CD4-positive, alpha-beta T cell treated with Interleukin-12 subunit alpha and Interleukin-12 subunit beta, for 1 hour (primary cell): ENCODE data around the gene RABEP2.
"Not testable (repeated sequence)": the region's sequence is repeated elsewhere in the genome, so short reads cannot be mapped to it uniquely, and the experiment has no call there.

ENCODE experiments used
- DNase-seq: peaks from one replicate; pipeline ENCODE4 v3.0.0-alpha.2; 2020

The RABEP2 gene

GRCh38 chr16:28901862-28902261, 23.2 kb downstream of the RABEP2 start:
- no peak for DNase-seq

- DNase-seq, result no peak
These were observed 24.4 kb downstream of the RABEP2 start for GRCh38 chr16:28900601-28901000.

- DNase-seq, result no peak
These were observed 25.0 kb downstream of the RABEP2 start for GRCh38 chr16:28899882-28900590.

GRCh38 chr16:28898942-28899341, 26.1 kb downstream of the RABEP2 start:
- DNase-seq, result no peak

- DNase-seq, result no peak
These were observed 26.8 kb downstream of the RABEP2 start for GRCh38 chr16:28898266-28898665.

GRCh38 chr16:28897826-28898225, 27.2 kb downstream of the RABEP2 start:
- no peak for DNase-seq

GRCh38 chr16:28895609-28896008, 29.4 kb downstream of the RABEP2 start:
- no peak for DNase-seq

GRCh38 chr16:28893291-28893690, 31.7 kb downstream of the RABEP2 start:
- DNase-seq, result no peak

- DNase-seq, result no peak
These were observed 32.8 kb downstream of the RABEP2 start for GRCh38 chr16:28891964-28892890.

- not testable (repeated sequence) for DNase-seq
These were observed 34.7 kb downstream of the RABEP2 start for GRCh38 chr16:28890355-28890754.

- DNase-seq, result no peak
These were observed 38.1 kb downstream of the RABEP2 start for GRCh38 chr16:28886945-28887344.

GRCh38 chr16:28884045-28884444, 41.0 kb downstream of the RABEP2 start:
- DNase-seq, result no peak

- DNase-seq, result no peak
These were observed 41.6 kb downstream of the RABEP2 start for GRCh38 chr16:28883221-28883996.

GRCh38 chr16:28882551-28883160, 42.4 kb downstream of the RABEP2 start:
- DNase-seq, result no peak

GRCh38 chr16:28881565-28881964, 43.5 kb downstream of the RABEP2 start:
- DNase-seq, result not testable (repeated sequence)

- no peak for DNase-seq
These were observed 44.1 kb downstream of the RABEP2 start for GRCh38 chr16:28880955-28881354.

GRCh38 chr16:28880589-28880915, 44.5 kb downstream of the RABEP2 start:
- no peak for DNase-seq

- DNase-seq, result peak; percentile 91
These were observed 45.0 kb downstream of the RABEP2 start for GRCh38 chr16:28879841-28880588.

- no peak for DNase-seq
These were observed 45.7 kb downstream of the RABEP2 start for GRCh38 chr16:28879261-28879840.

GRCh38 chr16:28878083-28878926, 46.7 kb downstream of the RABEP2 start, which contains the start of gene ATP2A1:
TSS of gene ATP2A1 (plus strand) at chr16:28878488. CDS start at chr16:28878672, 184 bp downstream.
- DNase-seq, result no peak

- DNase-seq, result no peak
These were observed 47.4 kb downstream of the RABEP2 start for GRCh38 chr16:28877655-28878000.
